H1 (cell line): ENCODE measurements around the gene MMP28. TPM values are rescaled to one million over a fixed set of nuclear protein-coding genes. Genes with fewer than 3 reads are reported as not detected.

Experiments used
- CTCF ChIA-PET: fragments of 300-600 bp; sonication (Branson Sonifier 250); formaldehyde crosslinking; loops from one replicate; lab custom pipeline; 2021; ENCODE audit not compliant: partially characterized antibody; lab: Charles Lee
- POLR2A ChIA-PET: fragments of 300-600 bp; sonication (Branson Sonifier 250); formaldehyde crosslinking; loops from one replicate; lab custom pipeline; 2021; ENCODE audit warnings: inconsistent platforms; ENCODE audit not compliant: partially characterized antibody; lab: Charles Lee
- DNase-seq, 2 experiments: peaks; one replicate each; pipeline versions ENCODE4 v3.0.0 to v3.0.0-alpha.2; 2010 to 2022; ENCODE audit warnings: low spot score in 2 of 2, low read depth in 1 of 2, mixed read lengths in 1 of 2
- FAIRE-seq: peaks from 2 replicates; lab custom pipeline; 2011; peaks lifted over from hg19 to GRCh38; lab: Jason Lieb, UNC
- H2AFZ ChIP-seq: 2 replicates; pipeline ENCODE4 v1.8.1; 2012; ENCODE audit warnings: low read length, inconsistent platforms
- H2AK5ac ChIP-seq: 2 replicates; pipeline ENCODE4 v1.6.1; 2013; ENCODE audit warnings: low read depth, low read length
- H2BK120ac ChIP-seq: replicated peaks from 2 replicates; pipeline ENCODE3; 2013; ENCODE audit warnings: low read depth, low read length, inconsistent platforms
- H2BK12ac ChIP-seq: 2 replicates; pipeline ENCODE4 v1.6.1; 2013; ENCODE audit warnings: low read depth, low read length
- H2BK15ac ChIP-seq: 2 replicates; pipeline ENCODE4 v1.6.1; 2013; ENCODE audit warnings: low read length
- H2BK20ac ChIP-seq: 2 replicates; pipeline ENCODE4 v1.6.1; 2013; ENCODE audit warnings: low read length
- H2BK5ac ChIP-seq: 2 replicates; pipeline ENCODE4 v1.6.1; 2013; ENCODE audit warnings: low read depth, low read length
- H3K14ac ChIP-seq: 2 replicates; pipeline ENCODE4 v1.6.1; 2013; ENCODE audit warnings: inconsistent platforms; ENCODE audit not compliant: insufficient read length
- H3K18ac ChIP-seq: 2 replicates; pipeline ENCODE4 v1.6.1; 2013; ENCODE audit warnings: low read length; ENCODE audit errors: extremely low read depth
- H3K23ac ChIP-seq: 2 replicates; pipeline ENCODE4 v1.6.1; 2013; ENCODE audit warnings: inconsistent platforms; ENCODE audit not compliant: insufficient read length
- H3K23me2 ChIP-seq: 2 replicates; pipeline ENCODE4 v1.6.1; 2013; ENCODE audit warnings: low read depth, low read length
- H3K27ac ChIP-seq: 2 replicates; pipeline ENCODE4 v1.6.1; 2011; ENCODE audit warnings: low read depth, low read length, inconsistent platforms
- H3K27me3 ChIP-seq, 4 experiments: replicated peaks in 1 of 4; 1 replicate in 1 of 4; 2 replicates in 3 of 4; pipeline versions ENCODE4 v1.6.1 to v1.8.1; 2011 to 2013; ENCODE audit warnings: low read length in 3 of 4, mild to moderate bottlenecking in 3 of 4, inconsistent platforms in 2 of 4, mixed read lengths in 2 of 4, moderate library complexity in 1 of 4; ENCODE audit not compliant: control insufficient read depth in 3 of 4, insufficient read depth in 3 of 4; ENCODE audit errors: extremely low read depth in 1 of 4
- H3K36me3 ChIP-seq, 4 experiments: 2 replicates each; pipeline versions ENCODE4 v1.6.1 to v1.8.1; 2011 to 2013; ENCODE audit warnings: mild to moderate bottlenecking in 4 of 4, low read length in 3 of 4, moderate library complexity in 2 of 4, control low read depth in 1 of 4, inconsistent platforms in 1 of 4; ENCODE audit not compliant: insufficient read depth in 4 of 4, control insufficient read depth in 2 of 4
- H3K4ac ChIP-seq: replicated peaks from 2 replicates; pipeline ENCODE3; 2013; ENCODE audit warnings: low read length, low read depth, mixed read lengths, inconsistent platforms; ENCODE audit not compliant: insufficient read length
- H3K4me1 ChIP-seq, 4 experiments: replicated peaks in 1 of 4; 1 replicate in 1 of 4; 2 replicates in 3 of 4; pipeline versions ENCODE4 v1.6.1 to v1.8.1; 2011 to 2013; ENCODE audit warnings: low read length in 3 of 4, inconsistent platforms in 2 of 4, mixed read lengths in 1 of 4; ENCODE audit not compliant: insufficient read depth in 4 of 4, control insufficient read depth in 3 of 4
- H3K4me2 ChIP-seq, 2 experiments: 2 replicates each; pipeline versions ENCODE4 v1.6.1 to v1.8.1; 2011 to 2013; ENCODE audit warnings: low read depth in 2 of 2, low read length in 2 of 2, control low read depth in 1 of 2, inconsistent platforms in 1 of 2, mild to moderate bottlenecking in 1 of 2; ENCODE audit not compliant: insufficient read depth in 1 of 2
- H3K4me3 ChIP-seq, 4 experiments: fragments of 200-600, 300-600 bp in 1 of 4; sonication (generic), shearing (Covaris generic), sonication (Bioruptor Twin) in 1 of 4; 2 replicates each; pipeline versions ENCODE4 v1.5.1 to v1.8.1; 2011 to 2016; ENCODE audit warnings: low read length in 4 of 4, low read depth in 3 of 4, control low read depth in 2 of 4, inconsistent platforms in 2 of 4, mild to moderate bottlenecking in 2 of 4, mixed read lengths in 1 of 4, moderate library complexity in 1 of 4; ENCODE audit not compliant: insufficient read depth in 2 of 4; ENCODE audit errors: extremely low read depth in 1 of 4
- H3K56ac ChIP-seq: replicated peaks from 2 replicates; pipeline ENCODE3; 2013; ENCODE audit warnings: low read depth, mild to moderate bottlenecking, mixed read lengths, low read length, inconsistent platforms; ENCODE audit not compliant: insufficient read length
- H3K79me1 ChIP-seq: 2 replicates; pipeline ENCODE4 v1.6.1; 2013; ENCODE audit warnings: low read depth, low read length, control low read depth
- H3K79me2 ChIP-seq, 2 experiments: 2 replicates each; pipeline versions ENCODE4 v1.6.1 to v1.8.1; 2012 to 2013; ENCODE audit warnings: low read length in 2 of 2, mild to moderate bottlenecking in 2 of 2, inconsistent platforms in 1 of 2; ENCODE audit not compliant: insufficient read depth in 2 of 2, control insufficient read depth in 1 of 2
- H3K9ac ChIP-seq, 4 experiments: replicated peaks in 1 of 4; 1 replicate in 1 of 4; 2 replicates in 3 of 4; pipeline versions ENCODE4 v1.6.1 to v1.8.1; 2011 to 2013; ENCODE audit warnings: low read depth in 3 of 4, low read length in 3 of 4, control low read depth in 2 of 4, mild to moderate bottlenecking in 2 of 4, moderate library complexity in 2 of 4, inconsistent platforms in 1 of 4; ENCODE audit errors: extremely low read depth in 1 of 4
- H3K9me3 ChIP-seq, 2 experiments: 2 replicates each; pipeline versions ENCODE4 v1.6.1 to v1.8.1; 2012 to 2013; ENCODE audit warnings: mild to moderate bottlenecking in 2 of 2, moderate library complexity in 2 of 2, control low read depth in 1 of 2, inconsistent platforms in 1 of 2, low read depth in 1 of 2, low read length in 1 of 2, mixed read lengths in 1 of 2; ENCODE audit not compliant: insufficient read depth in 2 of 2
- H4K20me1 ChIP-seq, 2 experiments: replicated peaks in 1 of 2; 2 replicates each; pipeline versions ENCODE3 to v1.8.1; 2011 to 2013; ENCODE audit warnings: inconsistent platforms in 2 of 2, low read length in 2 of 2, mild to moderate bottlenecking in 1 of 2; ENCODE audit not compliant: insufficient read depth in 2 of 2, control insufficient read depth in 1 of 2
- H4K5ac ChIP-seq: 2 replicates; pipeline ENCODE4 v1.6.1; 2013; ENCODE audit warnings: low read length, low read depth, mixed read lengths, inconsistent platforms; ENCODE audit not compliant: insufficient read length
- H4K8ac ChIP-seq: 2 replicates; pipeline ENCODE4 v1.8.0; 2013; ENCODE audit warnings: mild to moderate bottlenecking, moderate library complexity, low read length, inconsistent platforms; ENCODE audit not compliant: insufficient read depth; ENCODE audit errors: extremely low read depth
- H4K91ac ChIP-seq: replicated peaks from 2 replicates; pipeline ENCODE3; 2013; ENCODE audit warnings: low read length, mixed read lengths, inconsistent platforms; ENCODE audit not compliant: insufficient read length
- CBX5 ChIP-seq: fragments of 300-800, 300-1000 bp; sonication (generic); IDR thresholded peaks from 2 replicates; pipeline ENCODE4 v1.7.1; 2016; ENCODE audit warnings: antibody characterized with exemption, low read length, low read depth
- CREB1 ChIP-seq: IDR thresholded peaks from 2 replicates; pipeline ENCODE4 v1.6.1; 2012; ENCODE audit warnings: inconsistent platforms
- HDAC2 ChIP-seq, 2 experiments: fragments of 300-600 bp in 1 of 2; sonication (generic) in 1 of 2; IDR thresholded peaks; 2 replicates each; pipeline ENCODE4 v1.6.1; 2011 to 2012; ENCODE audit warnings: low read depth in 2 of 2, low read length in 2 of 2, mild to moderate bottlenecking in 2 of 2, moderate library complexity in 2 of 2, borderline replicate concordance in 1 of 2, inconsistent platforms in 1 of 2
- SIN3A ChIP-seq, 2 experiments: IDR thresholded peaks in 1 of 2; conservative IDR thresholded peaks in 1 of 2; 2 replicates each; pipeline ENCODE4 v1.6.1; 2011 to 2012; ENCODE audit warnings: low read length in 2 of 2, improper control_type of control experiment in 1 of 2, low read depth in 1 of 2, mild to moderate bottlenecking in 1 of 2
- SIX5 ChIP-seq: IDR thresholded peaks from 2 replicates; pipeline ENCODE4 v1.6.1; 2011; ENCODE audit warnings: mild to moderate bottlenecking, low read depth, low read length
- SP1 ChIP-seq: IDR thresholded peaks from 2 replicates; pipeline ENCODE4 v1.6.1; 2011; ENCODE audit warnings: low read depth, low read length
- SP4 ChIP-seq: IDR thresholded peaks from 2 replicates; pipeline ENCODE4 v1.6.1; 2012; ENCODE audit warnings: low read length, inconsistent platforms
- SUZ12 ChIP-seq: fragments of 200-600 bp; sonication (generic); IDR thresholded peaks from 2 replicates; pipeline ENCODE4 v1.6.1; 2012; ENCODE audit warnings: mild to moderate bottlenecking, inconsistent platforms, low read length, moderate library complexity, mixed read lengths
- TAF1 ChIP-seq: IDR thresholded peaks from 2 replicates; pipeline ENCODE4 v1.6.1; 2011; ENCODE audit warnings: mild to moderate bottlenecking, low read depth, low read length
- TAF7 ChIP-seq: optimal IDR thresholded peaks from 2 replicates; pipeline ENCODE3; 2011; ENCODE audit warnings: low read depth, mild to moderate bottlenecking, inconsistent platforms, low read length, moderate library complexity, borderline replicate concordance
- TEAD4 ChIP-seq: IDR thresholded peaks from 2 replicates; pipeline ENCODE4 v1.6.1; 2012; ENCODE audit warnings: low read depth, low read length, inconsistent platforms, mixed read lengths
- USF2 ChIP-seq: IDR thresholded peaks from 2 replicates; pipeline ENCODE4 v1.6.1; 2011; ENCODE audit warnings: low read length, improper control_type of control experiment
- ZNF274 ChIP-seq: IDR thresholded peaks from 2 replicates; pipeline ENCODE4 v1.7.0; 2012; ENCODE audit warnings: low read length, borderline replicate concordance; ENCODE audit errors: extremely low read depth
- WGBS, 2 experiments: shearing (Covaris generic) in 1 of 2; methylation state at CpG; one replicate each; pipeline versions ENCODE4 v1.1.6 to v1.1.7; 2013 to 2015; ENCODE audit warnings: low lambda C conversion rate in 2 of 2, mixed read lengths in 2 of 2, inconsistent platforms in 1 of 2, low coverage in 1 of 2, missing lambda C conversion rate in 1 of 2; ENCODE audit not compliant: insufficient replicate concordance in 2 of 2, insufficient coverage in 1 of 2, insufficient read length in 1 of 2; ENCODE audit errors: extremely low coverage in 1 of 2, missing lambda C conversion rate in 1 of 2; 5-methylcytosine and 5-hydroxymethylcytosine counted together
- polyA plus RNA-seq, 7 experiments: library from polyadenylated mRNA; depleted of rRNA in 3 of 7; stranded (reverse) in 5 of 7; unstranded in 2 of 7; fragments of >200 nt in 5 of 7; fragments of 200-250 nt in 2 of 7; gene quantifications; 1 replicate in 5 of 7; 2 replicates in 1 of 7; 4 replicates in 1 of 7; pipeline versions ENCODE4 v1.2.1 to v1.2.3, GENCODE V29; 2011 to 2013; ENCODE audit warnings: missing spikeins in 2 of 7, mixed read lengths in 2 of 7
- total RNA-seq: library from RNA; stranded (reverse); fragmentation: NEBNext Ultra II Directional; extraction: Animal tissue kit (Norgen Biotek cat#: 25700); gene quantifications from 2 replicates; pipeline ENCODE4 v1.2.1, GENCODE V29; 2021

The MMP28 gene
- total and polyA plus RNA-seq, 2 of the 8 experiments (the other 6 are each of a cell fraction or from before 2014, with no cell fraction given): not detected

GRCh38 chr17:35744830-35745229 is 50.6 kb downstream of the MMP28 start:
- peaks cover 11 to 36% (median 33%) of the 10 kb centered on the region in 4 experiments for H3K27me3 ChIP-seq
- no peak overlapping the region for H4K8ac ChIP-seq
- H3K4ac ChIP-seq: no peak overlapping the region
- no peak overlapping the region for H2BK120ac ChIP-seq
- H2BK5ac ChIP-seq: no peak overlapping the region
- H3K23ac ChIP-seq: no peak overlapping the region
- no peak for DNase-seq
- no peak overlapping the region for H4K5ac ChIP-seq
- H3K9ac ChIP-seq: no peak overlapping the region
- peaks cover 5% of the 10 kb centered on the region; the same call in 1 of the 2 replicates for H3K23me2 ChIP-seq
- H2AK5ac ChIP-seq: no peak overlapping the region
- H2BK12ac ChIP-seq: no peak overlapping the region
- no peak overlapping the region for H2BK15ac ChIP-seq
- no peak overlapping the region for H2AFZ ChIP-seq
- ChIA-PET POLR2A (interaction anchor here (1.8 kb wide), 1 partner anchor 19 kb away, joined by 4 read pairs; no protein-coding TSS in a partner anchor), CTCF (interaction anchor here (0.6 to 8.4 kb wide), 14 partner anchors 12 to 148 kb away, joined by 3 to 166 read pairs (median 3); partner anchors contain the start of gene RASL10B)
- no peak overlapping the region for H2BK20ac ChIP-seq
- no peak overlapping the region for H4K91ac ChIP-seq
- H3K79me1 ChIP-seq: no peaks in the 10 kb centered on the region; the same call in 1 of the 2 replicates
- no peak overlapping the region for H3K4me2 ChIP-seq
- H3K27ac ChIP-seq: no peak overlapping the region
- no peaks in the 10 kb centered on the region for H3K79me2 ChIP-seq
- peaks cover 8 to 11% of the 10 kb centered on the region in 2 experiments; a peak in 2 of 4 replicates for H3K9me3 ChIP-seq
- H3K4me1 ChIP-seq: peaks cover 0 to 9% (median 4%) of the 10 kb centered on the region in 4 experiments; a peak in 5 of 7 replicates
- H4K20me1 ChIP-seq: peaks cover 0 to 10% of the 10 kb centered on the region in 2 experiments
- WGBS, 2 experiments: 80% methylated on average over 5 of the region's 8 CpGs; no CpG with 5 or more reads in 1 of the 2 experiments
- peaks cover 0 to 8% (median 0%) of the 10 kb centered on the region in 4 experiments; a peak in 1 of 8 replicates for H3K36me3 ChIP-seq
- H3K4me3 ChIP-seq: no peak overlapping the region
- no peak overlapping the region for H3K14ac ChIP-seq
- H3K56ac ChIP-seq: no peak overlapping the region
- FAIRE-seq: no peak
- no peak overlapping the region for H3K18ac ChIP-seq
- TF ChIP-seq SIX5 (no peak), CREB1 (no peak), SUZ12 (no peak), SP4 (no peak), ZNF274 (no peak), SP1 (no peak), TAF1 (no peak), SIN3A (conservative IDR thresholded peaks at IDR 0.05 in 1 of 2, IDR thresholded peaks at IDR 0.05 in 1 of 2; ENCODE audit: low read depth in 1 of 2, low read length in 2 of 2) (no peak), USF2 (no peak), TEAD4 (no peak), CBX5 (no peak), HDAC2 (IDR thresholded peaks at IDR 0.05; ENCODE audit: borderline replicate concordance in 1 of 2, low read depth in 2 of 2, low read length in 2 of 2) (no peak), TAF7 (no peak)
